ENCODE measurements around the gene AMMECR1. TPM values are rescaled to one million over a fixed set of nuclear protein-coding genes. Genes with fewer than 3 reads are reported as not detected.

The AMMECR1 gene
- total RNA-seq, 1 experiment from 2014 or later: 14.1 TPM

GRCh38 chrX:110311437-110312230, 6.3 kb downstream of the AMMECR1 start:
- no peak for DNase-seq (ENCODE audit: low read depth)

GRCh38 chrX:110310896-110311295, 7.0 kb downstream of the AMMECR1 start:
- peak; percentile 49 for DNase-seq (ENCODE audit: low read depth)

GRCh38 chrX:110310000-110310790, 7.7 kb downstream of the AMMECR1 start:
- DNase-seq (ENCODE audit: low read depth): no peak

- DNase-seq (ENCODE audit: low read depth): no peak
These were observed 9.7 kb downstream of the AMMECR1 start for GRCh38 chrX:110308220-110308619.

- DNase-seq (ENCODE audit: low read depth): no peak
These were observed 13.0 kb downstream of the AMMECR1 start for GRCh38 chrX:110304884-110305283.

- no peak for DNase-seq (ENCODE audit: low read depth)
These were observed 13.5 kb downstream of the AMMECR1 start for GRCh38 chrX:110304371-110304770.

- DNase-seq (ENCODE audit: low read depth): no peak
These were observed 14.9 kb downstream of the AMMECR1 start for GRCh38 chrX:110302975-110303374.

GRCh38 chrX:110301194-110301593, 16.7 kb downstream of the AMMECR1 start:
- DNase-seq (ENCODE audit: low read depth): no peak

- DNase-seq (ENCODE audit: low read depth): no peak
These were observed 23.8 kb downstream of the AMMECR1 start for GRCh38 chrX:110294087-110294486.

GRCh38 chrX:110293658-110294057, 24.2 kb downstream of the AMMECR1 start:
- DNase-seq (ENCODE audit: low read depth): no peak

- no peak for DNase-seq (ENCODE audit: low read depth)
These were observed 30.3 kb downstream of the AMMECR1 start for GRCh38 chrX:110287605-110288004.

GRCh38 chrX:110286106-110286505, 31.8 kb downstream of the AMMECR1 start:
- DNase-seq (ENCODE audit: low read depth): peak; percentile 87

GRCh38 chrX:110284159-110284558, 33.7 kb downstream of the AMMECR1 start:
- peak; percentile 87 for DNase-seq (ENCODE audit: low read depth)

GRCh38 chrX:110282922-110283321, 35.0 kb downstream of the AMMECR1 start:
- no peak for DNase-seq (ENCODE audit: low read depth)

- DNase-seq (ENCODE audit: low read depth): no peak
These were observed 36.5 kb downstream of the AMMECR1 start for GRCh38 chrX:110281377-110281776.

- peak; percentile 79 for DNase-seq (ENCODE audit: low read depth)
These were observed 36.9 kb downstream of the AMMECR1 start for GRCh38 chrX:110280954-110281353.

GRCh38 chrX:110277609-110278008, 40.3 kb downstream of the AMMECR1 start:
- peak; percentile 35 for DNase-seq (ENCODE audit: low read depth)

- DNase-seq (ENCODE audit: low read depth): no peak
These were observed 41.1 kb downstream of the AMMECR1 start for GRCh38 chrX:110276778-110277177.

- DNase-seq (ENCODE audit: low read depth): no peak
These were observed 49.0 kb downstream of the AMMECR1 start for GRCh38 chrX:110268886-110269285.

GRCh38 chrX:110268395-110268794, 49.5 kb downstream of the AMMECR1 start:
- no peak for DNase-seq (ENCODE audit: low read depth)

GRCh38 chrX:110267874-110268273, 50.0 kb downstream of the AMMECR1 start:
- no peak for DNase-seq (ENCODE audit: low read depth)

- DNase-seq (ENCODE audit: low read depth): no peak
These were observed 52.2 kb downstream of the AMMECR1 start for GRCh38 chrX:110265661-110266060.

GRCh38 chrX:110259117-110259516, 58.8 kb downstream of the AMMECR1 start:
- DNase-seq (ENCODE audit: low read depth): no peak
